KBM-7 (cell line): ENCODE measurements around the gene SLC29A4.
"Not testable (repeated sequence)": the region's sequence is repeated elsewhere in the genome, so short reads cannot be mapped to it uniquely, and the experiment has no call there.

Source experiments
- DNase-seq: peaks from one replicate; pipeline ENCODE4 v3.0.0-alpha.2; 2015
- in situ Hi-C: fragments of 300-500 bp; cut with MboI; formaldehyde crosslinking; loops from 2 replicates; pipeline ENCODE4 v1.14.3; 2020; ENCODE audit warnings: low sequenced_read_pairs, low pct_unique_long_range_greater_than_20kb, mixed read lengths

The SLC29A4 gene

DNA sequence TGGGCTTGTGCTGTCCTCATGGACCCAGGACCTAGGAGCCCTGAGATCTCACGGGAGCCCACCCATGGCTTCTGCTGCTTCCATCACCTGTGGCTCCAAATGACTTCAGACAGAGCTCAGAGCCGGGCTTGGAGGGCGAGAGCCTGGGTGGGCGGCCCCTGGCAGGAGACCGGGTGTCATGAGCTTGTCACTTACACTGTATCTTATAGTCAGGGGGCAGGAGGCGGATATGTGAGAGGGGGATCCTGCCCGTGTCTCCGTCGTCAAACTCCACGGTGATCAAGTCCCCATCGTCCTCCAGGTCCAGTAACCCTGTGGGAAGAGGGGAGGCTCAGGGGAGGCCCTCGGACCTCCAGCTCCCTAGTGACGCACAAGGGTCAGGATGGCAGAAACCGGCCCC, 33.0 kb downstream of the SLC29A4 start:
- no peak for DNase-seq
- in situ Hi-C loops = no loop called here

DNA sequence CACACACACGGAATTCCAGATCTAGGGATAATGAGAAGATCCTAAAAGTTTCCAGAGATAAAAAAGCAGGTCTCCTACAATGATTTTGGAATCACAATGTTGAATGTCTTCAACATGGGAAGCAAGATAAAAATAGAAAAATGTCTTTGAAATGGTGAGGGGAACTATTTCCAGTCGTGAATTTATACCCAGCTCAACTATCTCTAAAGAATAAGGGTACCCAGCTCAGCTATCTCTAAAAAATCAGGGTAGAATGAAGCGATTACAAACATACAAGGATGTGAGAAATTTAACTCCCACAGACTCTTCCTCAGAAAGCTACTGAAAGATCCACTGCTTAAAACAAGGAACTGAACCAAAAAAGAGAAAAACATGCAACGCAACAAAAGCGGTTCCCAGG, 35.9 kb downstream of the SLC29A4 start:
- DNase-seq, in situ Hi-C loops: not testable (repeated sequence)

DNA sequence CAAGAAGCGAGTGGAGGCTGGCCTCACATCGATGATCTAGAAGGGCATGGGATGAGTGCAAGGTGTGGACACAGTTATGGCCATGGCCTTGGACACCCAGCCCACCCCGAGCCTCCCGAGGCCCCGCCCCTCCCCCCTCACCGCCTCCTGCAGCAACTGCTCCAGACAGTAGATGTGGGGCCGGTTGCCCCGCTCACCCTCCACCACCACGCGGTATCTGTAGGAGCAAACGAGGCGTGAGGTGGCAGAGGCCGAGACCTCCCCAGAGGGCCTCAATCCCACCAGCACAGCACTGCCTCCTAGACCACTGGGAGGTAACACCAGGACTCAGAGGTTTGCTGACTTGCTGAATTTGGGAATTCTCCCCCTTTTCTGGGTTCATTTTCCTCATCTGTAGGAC, 37.6 kb downstream of the SLC29A4 start:
- DNase-seq = no peak
- in situ Hi-C loops = no loop called here

- in situ Hi-C loops = no loop called here
- DNase-seq = no peak
These were observed 38.2 kb downstream of the SLC29A4 start for GRCh38 chr7:5320802-5321396.

DNA sequence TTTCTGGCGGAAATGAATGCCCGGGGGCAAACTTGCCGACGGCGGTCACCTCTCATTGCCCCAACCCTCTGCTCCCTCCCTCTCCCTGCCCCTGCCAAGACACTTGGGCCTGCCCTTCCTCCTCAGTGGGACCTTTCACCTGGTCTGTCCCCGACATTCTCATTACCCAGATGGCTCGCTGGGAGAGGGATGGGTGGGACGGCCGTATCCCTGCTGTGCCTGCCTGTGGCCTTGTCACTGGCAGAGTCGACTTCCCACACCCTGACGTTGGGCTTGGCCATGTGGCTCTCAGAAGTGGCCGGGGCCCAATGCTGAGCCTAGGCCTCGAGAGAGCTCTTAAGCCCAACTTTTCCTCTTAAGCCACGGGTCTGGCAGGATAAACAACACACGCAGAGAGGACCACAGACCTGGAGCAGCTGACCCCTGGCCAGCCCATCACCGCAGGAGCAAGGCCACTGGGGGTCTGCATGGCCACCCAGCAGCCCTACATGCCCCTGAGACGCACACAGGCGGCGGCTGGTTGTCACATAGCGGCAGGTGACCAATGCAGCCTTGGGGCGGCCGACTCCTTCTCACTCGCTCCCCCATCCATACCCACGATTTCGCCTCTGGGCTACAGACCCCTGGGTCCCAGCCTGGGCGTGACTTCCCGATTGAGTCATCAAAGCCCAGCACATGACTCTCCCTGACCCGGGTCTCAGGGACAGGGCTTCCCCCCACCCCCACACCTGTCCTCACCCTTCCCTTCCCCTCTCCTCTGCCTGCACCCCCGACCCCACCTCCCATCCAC, 40.1 kb downstream of the SLC29A4 start:
- in situ Hi-C loops = no loop called here
- no peak for DNase-seq

- in situ Hi-C loops, DNase-seq: not testable (repeated sequence)
These were observed 41.3 kb downstream of the SLC29A4 start for GRCh38 chr7:5323800-5324781.

DNA sequence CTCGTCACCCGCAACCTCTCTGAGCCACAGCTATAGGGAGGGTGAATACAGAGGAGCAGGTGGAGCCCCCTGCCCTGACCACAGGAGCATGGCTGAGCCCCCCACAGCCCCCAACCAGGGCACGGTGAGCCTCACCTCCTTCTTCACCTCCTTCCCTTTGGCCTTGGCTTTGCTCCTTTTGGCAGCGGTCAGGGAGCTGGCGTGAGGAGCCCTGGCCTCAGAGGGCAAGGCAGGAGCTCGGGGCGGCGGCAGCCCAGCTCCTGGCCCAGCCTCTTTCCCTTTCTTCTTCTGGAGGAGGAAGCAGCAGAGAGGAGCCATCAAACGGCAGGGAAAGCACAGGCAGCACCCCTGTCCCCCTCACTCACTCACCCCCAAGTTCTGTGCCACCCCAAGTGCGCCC, 42.2 kb downstream of the SLC29A4 start:
- in situ Hi-C loops = no loop called here

DNA sequence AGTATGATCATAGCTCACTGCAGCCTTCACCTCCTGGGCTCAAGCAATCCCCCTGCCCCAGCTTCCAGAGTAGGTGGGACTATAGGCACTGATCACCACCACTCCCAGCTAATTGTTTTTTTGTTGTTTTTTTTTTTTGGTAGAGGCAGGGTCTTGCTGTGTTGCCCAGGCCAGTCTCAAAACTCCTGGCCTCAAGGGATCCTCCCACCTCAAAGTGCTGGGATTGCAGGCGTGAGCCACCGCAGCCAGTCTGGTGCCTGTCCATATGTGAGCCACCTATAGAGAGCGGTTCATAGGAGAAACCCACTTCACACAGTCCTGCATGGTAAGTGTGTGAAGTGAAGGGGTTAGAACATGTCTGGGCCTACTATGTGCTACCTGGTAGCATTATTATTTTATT, 47.5 kb downstream of the SLC29A4 start:
- in situ Hi-C loops = no loop called here
- DNase-seq = no peak

More for the DNA sequence above, 42.2 kb downstream of the SLC29A4 start:
- DNase-seq = no peak

DNA sequence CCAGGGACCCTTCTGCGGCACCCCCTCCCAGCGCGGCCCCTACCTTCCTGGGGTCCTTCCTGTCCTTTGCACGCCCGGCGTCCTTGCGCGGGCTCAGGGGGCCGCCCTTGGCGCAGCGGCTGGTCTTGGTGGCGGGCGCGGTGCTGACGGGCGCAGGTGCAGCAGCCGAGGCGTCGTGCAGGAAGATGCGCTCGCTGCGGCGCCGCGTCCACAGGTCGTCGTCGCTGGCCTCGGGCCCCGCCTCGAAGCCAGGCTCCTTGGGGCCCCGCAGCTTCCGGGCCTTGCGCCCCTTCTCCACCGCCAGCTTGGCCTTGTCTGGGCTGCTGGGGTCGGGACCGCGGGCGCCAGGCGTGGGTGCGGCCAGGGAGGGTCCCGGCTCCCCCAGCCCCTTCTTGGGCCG, 49.8 kb downstream of the SLC29A4 start:
- in situ Hi-C loops = no loop called here
- DNase-seq = no peak

- DNase-seq = no peak
- in situ Hi-C loops = no loop called here
These were observed 50.6 kb downstream of the SLC29A4 start for GRCh38 chr7:5333121-5334045.

DNA sequence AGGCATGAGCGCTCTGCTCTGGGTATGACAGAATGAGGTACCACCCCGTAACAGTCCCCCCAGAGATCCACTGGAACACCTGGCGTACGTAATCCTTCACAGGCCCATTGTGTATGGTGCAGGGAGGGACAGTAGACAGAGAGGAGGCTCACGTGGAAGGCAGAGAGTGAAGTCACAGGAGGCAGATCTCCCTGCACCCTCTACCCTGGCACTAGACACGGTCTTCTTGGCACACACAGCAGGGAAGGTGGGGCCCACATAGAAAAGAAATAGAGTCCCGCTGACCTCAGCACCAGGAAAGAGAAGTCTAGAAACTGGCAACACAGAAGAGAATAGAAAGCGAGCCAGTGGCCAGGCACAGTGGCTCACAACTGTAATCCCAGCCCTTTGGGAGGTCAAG, 51.9 kb downstream of the SLC29A4 start:
- in situ Hi-C loops = no loop called here
- DNase-seq = no peak

GRCh38 chr7:5337047-5337446, 54.3 kb downstream of the SLC29A4 start:
- no peak for DNase-seq
- in situ Hi-C loops = no loop called here

GRCh38 chr7:5339955-5340354, 57.2 kb downstream of the SLC29A4 start:
- no peak for DNase-seq
- in situ Hi-C loops = no loop called here

DNA sequence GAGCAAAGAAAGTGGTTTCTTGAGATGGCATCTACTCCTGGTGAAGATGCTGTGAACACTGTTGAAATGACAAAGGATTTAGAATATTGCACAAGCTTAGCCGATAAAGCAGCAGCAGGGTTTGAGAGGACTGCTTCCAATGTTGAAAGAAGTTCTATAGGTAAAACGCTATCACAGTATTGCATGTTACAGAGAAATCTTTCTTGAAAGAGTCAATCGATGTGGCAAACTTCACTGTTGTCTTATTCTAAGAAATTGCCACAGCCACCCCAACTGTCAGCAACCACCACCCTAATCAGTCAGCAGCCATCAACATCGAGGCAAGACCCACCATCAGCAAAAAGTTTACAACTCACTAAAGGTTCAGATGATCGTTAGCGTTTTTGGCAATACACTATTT, 59.9 kb downstream of the SLC29A4 start:
- in situ Hi-C loops = no loop called here
- DNase-seq = no peak

DNA sequence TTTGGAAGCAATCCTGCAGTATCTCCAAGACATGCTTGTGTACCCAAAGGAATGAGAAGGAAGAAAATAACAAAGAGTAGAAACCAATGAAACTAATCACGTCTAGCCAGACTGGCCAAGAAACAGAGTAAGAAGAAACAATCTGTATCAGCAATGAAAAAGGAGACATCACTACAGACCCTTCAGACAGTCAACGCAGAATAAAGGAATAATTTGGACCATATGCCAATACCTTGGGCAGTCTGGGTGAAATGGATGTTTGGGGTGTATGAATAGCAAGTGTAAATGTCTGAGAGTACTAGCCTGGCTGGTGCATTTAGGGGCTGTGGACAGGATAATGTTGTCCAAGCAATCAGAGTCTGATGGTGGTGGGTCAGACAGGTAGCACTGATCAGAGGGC, 61.1 kb downstream of the SLC29A4 start:
- in situ Hi-C loops = no loop called here
- no peak for DNase-seq

GRCh38 chr7:5344342-5344741, 61.6 kb downstream of the SLC29A4 start:
- in situ Hi-C loops = no loop called here

GRCh38 chr7:5345171-5345570, 62.4 kb downstream of the SLC29A4 start:
- in situ Hi-C loops = no loop called here
- DNase-seq = no peak

More at GRCh38 chr7:5344342-5344741, 61.6 kb downstream of the SLC29A4 start:
- DNase-seq = no peak

- no peak for DNase-seq
- in situ Hi-C loops = no loop called here
These were observed 62.9 kb downstream of the SLC29A4 start for GRCh38 chr7:5345671-5346070.
